HG03103 (cell line): Measurements from ENCODE around the gene C1QTNF5.

Experiments used
- ATAC-seq: cut with Tn5 transposase; IDR thresholded peaks from one replicate; pipeline ENCODE4 v1.9.1; 2021; ENCODE audit warnings: low read depth; ENCODE audit not compliant: unreplicated experiment

Gene C1QTNF5

GRCh38 chr11:119297938-119298337, 42.7 kb downstream of the C1QTNF5 start:
- ATAC-seq = no peak

GRCh38 chr11:119295178-119295577, 45.5 kb downstream of the C1QTNF5 start:
- no peak for ATAC-seq

GRCh38 chr11:119293461-119293860, 47.2 kb downstream of the C1QTNF5 start:
- no peak for ATAC-seq

- ATAC-seq = no peak
These were observed 49.7 kb downstream of the C1QTNF5 start for GRCh38 chr11:119290894-119291497.
